Measurements from ENCODE around the gene AFG1L. TPM values are rescaled to one million over a fixed set of nuclear protein-coding genes. Genes with fewer than 3 reads are reported as not detected.
"Not testable (repeated sequence)": the region's sequence is repeated elsewhere in the genome, so short reads cannot be mapped to it uniquely, and the experiment has no call there.

AFG1L gene
- total RNA-seq, 3 donors from 2014 or later (not counting 1 experiment from before 2014, with no cell fraction given), result 4.8 to 9.2 (median 5.2) TPM

GRCh38 chr6:108263371-108263770, 31.5 kb upstream of the AFG1L start:
- Mint-ChIP-seq H3K4me1 (peaks cover 5 to 21% of the 10 kb centered on the region in 2 donors), H3K27me3 (ENCODE audit: low read depth in 2 of 2) (no peaks in the 10 kb centered on the region), H3K36me3 (no peaks in the 10 kb centered on the region), H3K4me3 (no peak overlapping the region), H3K9me3 (no peaks in the 10 kb centered on the region), H3K27ac (no peak overlapping the region)
- Histone ChIP-seq H3K27ac (ENCODE audit: low read length) (no peak overlapping the region), H3K4me1 (ENCODE audit: control insufficient read depth, insufficient read depth, low read length) (peaks cover 19% of the 10 kb centered on the region), H3K9me3 (ENCODE audit: control insufficient read depth, insufficient read depth, low read length) (no peaks in the 10 kb centered on the region), H3K27me3 (ENCODE audit: control insufficient read depth, insufficient read depth, low read length) (no peaks in the 10 kb centered on the region), H3K4me3 (ENCODE audit: low read length) (no peak overlapping the region), H3K36me3 (ENCODE audit: control insufficient read depth, insufficient read depth, low read length) (no peaks in the 10 kb centered on the region)
- DNase-seq, result no peak
- whole genome bisulfite sequencing (ENCODE audit: insufficient coverage), result 100% methylated on average over 2 of the region's 2 CpGs
- TF ChIP-seq CTCF (IDR thresholded peaks at IDR 0.05), result no peak
- intact Hi-C loops (cut with micrococcal nuclease), result loop anchor here (5.0 to 10.0 kb wide), 2 partner anchors 831 to 1119 kb away; partner anchors contain the start of genes CD164, CEP57L1 and SESN1
- ATAC-seq, result no peak

GRCh38 chr6:108268845-108269244, 26.0 kb upstream of the AFG1L start:
- intact Hi-C loops (cut with micrococcal nuclease), result loop anchor here (10.0 kb wide), 1 partner anchor 826 kb away; the partner anchor contains the start of genes CEP57L1 and SESN1
- H3K9me3 Mint-ChIP-seq, result no peaks in the 10 kb centered on the region
- no peak for TF ChIP-seq CTCF (IDR thresholded peaks at IDR 0.05)
- no peaks in the 10 kb centered on the region for H3K9me3 ChIP-seq (ENCODE audit: control insufficient read depth, insufficient read depth, low read length)
- DNase-seq (no peak), ATAC-seq (no peak)
- no peaks in the 10 kb centered on the region for H3K4me1 Mint-ChIP-seq
- no peaks in the 10 kb centered on the region for H3K27me3 Mint-ChIP-seq (ENCODE audit: low read depth in 2 of 2)
- no peaks in the 10 kb centered on the region for H3K36me3 Mint-ChIP-seq
- no peak overlapping the region for H3K27ac Mint-ChIP-seq
- no peaks in the 10 kb centered on the region for H3K36me3 ChIP-seq (ENCODE audit: control insufficient read depth, insufficient read depth, low read length)
- 74% methylated on average over 3 of the region's 3 CpGs for WGBS (ENCODE audit: insufficient coverage)
- no peaks in the 10 kb centered on the region for H3K27me3 ChIP-seq (ENCODE audit: control insufficient read depth, insufficient read depth, low read length)
- H3K4me3 Mint-ChIP-seq, result no peak overlapping the region
- H3K27ac ChIP-seq (ENCODE audit: low read length), result no peak overlapping the region
- no peaks in the 10 kb centered on the region for H3K4me1 ChIP-seq (ENCODE audit: control insufficient read depth, insufficient read depth, low read length)
- no peak overlapping the region for H3K4me3 ChIP-seq (ENCODE audit: low read length)

GRCh38 chr6:108269955-108270354, 24.9 kb upstream of the AFG1L start:
- H3K36me3 Mint-ChIP-seq; H3K4me1 Mint-ChIP-seq; H3K27me3 ChIP-seq (ENCODE audit: control insufficient read depth, insufficient read depth, low read length); ATAC-seq; H3K27ac Mint-ChIP-seq; H3K4me3 Mint-ChIP-seq; H3K9me3 ChIP-seq (ENCODE audit: control insufficient read depth, insufficient read depth, low read length); H3K4me3 ChIP-seq (ENCODE audit: low read length); H3K27me3 Mint-ChIP-seq (ENCODE audit: low read depth in 2 of 2); H3K36me3 ChIP-seq (ENCODE audit: control insufficient read depth, insufficient read depth, low read length); H3K27ac ChIP-seq (ENCODE audit: low read length); DNase-seq; H3K9me3 Mint-ChIP-seq; H3K4me1 ChIP-seq (ENCODE audit: control insufficient read depth, insufficient read depth, low read length): not testable (repeated sequence)
- WGBS (ENCODE audit: insufficient coverage), result 93% methylated on average over 23 of the region's 31 CpGs
- intact Hi-C loops (cut with micrococcal nuclease), result loop anchor here (10.0 kb wide), 1 partner anchor 825 kb away; the partner anchor contains the start of genes CEP57L1 and SESN1

GRCh38 chr6:108274546-108274945, 20.3 kb upstream of the AFG1L start:
- Histone ChIP-seq H3K4me3 (ENCODE audit: low read length) (no peak overlapping the region), H3K36me3 (ENCODE audit: control insufficient read depth, insufficient read depth, low read length) (no peaks in the 10 kb centered on the region), H3K4me1 (ENCODE audit: control insufficient read depth, insufficient read depth, low read length) (no peaks in the 10 kb centered on the region), H3K9me3 (ENCODE audit: control insufficient read depth, insufficient read depth, low read length) (no peaks in the 10 kb centered on the region), H3K27ac (ENCODE audit: low read length) (no peak overlapping the region), H3K27me3 (ENCODE audit: control insufficient read depth, insufficient read depth, low read length) (no peaks in the 10 kb centered on the region)
- no peak for TF ChIP-seq CTCF (IDR thresholded peaks at IDR 0.05)
- intact Hi-C loops (cut with micrococcal nuclease), result no loop called here
- Mint-ChIP-seq H3K27ac (no peak overlapping the region), H3K4me3 (no peak overlapping the region), H3K36me3 (no peaks in the 10 kb centered on the region), H3K9me3 (no peaks in the 10 kb centered on the region), H3K4me1 (no peaks in the 10 kb centered on the region), H3K27me3 (ENCODE audit: low read depth in 2 of 2) (peaks cover 0 to 4% of the 10 kb centered on the region in 2 donors)
- ATAC-seq (no peak), DNase-seq (no peak)
- WGBS (ENCODE audit: insufficient coverage), result 76% methylated on average over 2 of the region's 2 CpGs
